H9 (cell line): ENCODE data around the gene PRDM2. TPM values are rescaled to one million over a fixed set of nuclear protein-coding genes. Genes with fewer than 3 reads are reported as not detected.

Experiments used
- DNase-seq: peaks from one replicate; pipeline ENCODE4 v3.0.0-alpha.2; 2017
- H2AFZ ChIP-seq: one replicate; pipeline ENCODE4 v1.6.1; 2013; ENCODE audit warnings: mild to moderate bottlenecking, low read length, control low read depth, moderate library complexity
- H2AK5ac ChIP-seq: 2 replicates; pipeline ENCODE4 v1.6.1; 2013; ENCODE audit warnings: low read length, control low read depth, mixed read lengths; ENCODE audit not compliant: insufficient read length
- H2BK120ac ChIP-seq: one replicate; pipeline ENCODE4 v1.6.1; 2013; ENCODE audit warnings: low read depth, mild to moderate bottlenecking, low read length, control low read depth, inconsistent platforms; ENCODE audit not compliant: poor library complexity, severe bottlenecking
- H2BK12ac ChIP-seq: 2 replicates; pipeline ENCODE4 v1.6.1; 2013; ENCODE audit warnings: low read length, control low read depth, mixed read lengths, low read depth; ENCODE audit not compliant: insufficient read length
- H2BK15ac ChIP-seq: 2 replicates; pipeline ENCODE4 v1.6.1; 2013; ENCODE audit warnings: low read depth, low read length, control low read depth
- H2BK20ac ChIP-seq: one replicate; pipeline ENCODE4 v1.6.1; 2013; ENCODE audit warnings: low read depth, mild to moderate bottlenecking, low read length, control low read depth, inconsistent platforms; ENCODE audit not compliant: poor library complexity, severe bottlenecking
- H2BK5ac ChIP-seq: 2 replicates; pipeline ENCODE4 v1.6.1; 2013; ENCODE audit warnings: low read length, control low read depth, mixed read lengths; ENCODE audit not compliant: insufficient read length
- H3K14ac ChIP-seq: 2 replicates; pipeline ENCODE4 v1.6.1; 2013; ENCODE audit warnings: low read length, control low read depth; ENCODE audit not compliant: insufficient read depth
- H3K18ac ChIP-seq: 2 replicates; pipeline ENCODE4 v1.6.1; 2013; ENCODE audit warnings: low read depth, mild to moderate bottlenecking, mixed read lengths, low read length, control low read depth; ENCODE audit not compliant: insufficient read length
- H3K23ac ChIP-seq: 2 replicates; pipeline ENCODE4 v1.6.1; 2013; ENCODE audit warnings: low read length, control low read depth, mixed read lengths, low read depth; ENCODE audit not compliant: insufficient read length
- H3K23me2 ChIP-seq: 2 replicates; pipeline ENCODE4 v1.6.1; 2013; ENCODE audit warnings: low read depth, mild to moderate bottlenecking, mixed read lengths, low read length, control low read depth; ENCODE audit not compliant: insufficient read length, poor library complexity, severe bottlenecking
- H3K27ac ChIP-seq: 2 replicates; pipeline ENCODE4 v1.5.1; 2013; ENCODE audit warnings: low read length, control low read depth, mixed read lengths, low read depth; ENCODE audit not compliant: insufficient read length
- H3K27me3 ChIP-seq: 2 replicates; pipeline ENCODE4 v1.6.1; 2013; ENCODE audit warnings: low read length, control low read depth, inconsistent platforms; ENCODE audit not compliant: insufficient read depth
- H3K4ac ChIP-seq: 2 replicates; pipeline ENCODE4 v1.6.1; 2013; ENCODE audit warnings: low read depth, mild to moderate bottlenecking, control low read depth, inconsistent platforms, low read length, moderate library complexity
- H3K4me1 ChIP-seq: 2 replicates; pipeline ENCODE4 v1.6.1; 2013; ENCODE audit warnings: low read length, control low read depth, inconsistent platforms; ENCODE audit not compliant: insufficient read depth
- H3K4me2 ChIP-seq: 2 replicates; pipeline ENCODE4 v1.6.1; 2013; ENCODE audit warnings: low read length, control low read depth, mixed read lengths; ENCODE audit not compliant: insufficient read length, insufficient read depth
- H3K56ac ChIP-seq: 2 replicates; pipeline ENCODE4 v1.6.1; 2013; ENCODE audit warnings: low read depth, mild to moderate bottlenecking, mixed read lengths, low read length, control low read depth; ENCODE audit not compliant: insufficient read length
- H3K79me1 ChIP-seq: 2 replicates; pipeline ENCODE4 v1.6.1; 2013; ENCODE audit warnings: low read depth, mild to moderate bottlenecking, moderate library complexity, low read length, control low read depth, inconsistent platforms; ENCODE audit not compliant: insufficient read depth, poor library complexity, severe bottlenecking
- H3K79me2 ChIP-seq: 2 replicates; pipeline ENCODE4 v1.6.1; 2013; ENCODE audit warnings: low read length, control low read depth, inconsistent platforms; ENCODE audit not compliant: insufficient read depth
- H3K9ac ChIP-seq: 2 replicates; pipeline ENCODE4 v1.6.1; 2013; ENCODE audit warnings: low read length, control low read depth, mixed read lengths; ENCODE audit not compliant: insufficient read length; ENCODE audit errors: extremely low read depth
- H3K9me3 ChIP-seq: one replicate; pipeline ENCODE4 v1.6.1; 2013; ENCODE audit warnings: low read depth, low read length, inconsistent platforms; ENCODE audit not compliant: control insufficient read depth
- H3T11ph ChIP-seq: one replicate; pipeline ENCODE4 v1.6.1; 2013; ENCODE audit warnings: mild to moderate bottlenecking, low read length, control low read depth, inconsistent platforms
- H4K20me1 ChIP-seq: one replicate; pipeline ENCODE4 v1.6.1; 2013; ENCODE audit not compliant: control insufficient read depth, insufficient read length, insufficient read depth
- H4K5ac ChIP-seq: 2 replicates; pipeline ENCODE4 v1.6.1; 2013; ENCODE audit warnings: low read depth, mild to moderate bottlenecking, mixed read lengths, low read length, control low read depth; ENCODE audit not compliant: insufficient read length
- H4K8ac ChIP-seq: replicated peaks from 2 replicates; pipeline ENCODE4 v1.6.1; 2013; ENCODE audit warnings: low read length, control low read depth, mixed read lengths, low read depth; ENCODE audit not compliant: insufficient read length
- H4K91ac ChIP-seq: 2 replicates; pipeline ENCODE4 v1.6.1; 2013; ENCODE audit warnings: low read depth, mild to moderate bottlenecking, moderate library complexity, mixed read lengths, low read length, control low read depth; ENCODE audit not compliant: insufficient read length
- H3K27ac Mint-ChIP-seq, 3 experiments: 2 replicates in 2 of 3; 3 replicates in 1 of 3; pipeline ENCODE4 v1.8.0; 2020 to 2021; ENCODE audit warnings: mixed read lengths in 3 of 3, mild to moderate bottlenecking in 1 of 3, moderate library complexity in 1 of 3
- H3K27me3 Mint-ChIP-seq: 2 replicates; pipeline ENCODE4 v1.8.0; 2021; ENCODE audit warnings: low read depth, mild to moderate bottlenecking, moderate library complexity, mixed read lengths
- H3K36me3 Mint-ChIP-seq, 3 experiments: 2 replicates in 2 of 3; 3 replicates in 1 of 3; pipeline ENCODE4 v1.8.0; 2020 to 2021; ENCODE audit warnings: low read depth in 3 of 3, mixed read lengths in 3 of 3; ENCODE audit not compliant: insufficient read depth in 1 of 3
- H3K4me1 Mint-ChIP-seq, 2 experiments: 2 replicates each; pipeline ENCODE4 v1.8.0; 2020; ENCODE audit warnings: mixed read lengths in 2 of 2
- H3K4me3 Mint-ChIP-seq, 2 experiments: 2 replicates in 1 of 2; 3 replicates in 1 of 2; pipeline ENCODE4 v1.8.0; 2020 to 2021; ENCODE audit warnings: mild to moderate bottlenecking in 2 of 2, mixed read lengths in 2 of 2, moderate library complexity in 1 of 2
- H3K9me3 Mint-ChIP-seq, 2 experiments: 2 replicates in 1 of 2; 3 replicates in 1 of 2; pipeline ENCODE4 v1.8.0; 2020; ENCODE audit warnings: mild to moderate bottlenecking in 2 of 2, mixed read lengths in 2 of 2, moderate library complexity in 1 of 2
- WGBS: extraction: QIAGEN DNeasy Blood & Tissue Kit; methylation state at CpG from one replicate; pipeline ENCODE4 v1.1.7; 2013; ENCODE audit warnings: missing lambda C conversion rate, low lambda C conversion rate, mixed read lengths; ENCODE audit not compliant: insufficient read length; ENCODE audit errors: extremely low coverage; 5-methylcytosine and 5-hydroxymethylcytosine counted together
- total RNA-seq: library from RNA; stranded (reverse); gene quantifications from 2 replicates; pipeline ENCODE4 v1.2.1, GENCODE V29; 2021
- TF ChIP-seq, protein P1 (sequence below): fragments of 200-600 bp; sonication (generic); conservative IDR thresholded peaks from 3 replicates; pipeline ENCODE4 v1.8.0; 2021; ENCODE audit warnings: antibody characterized with exemption, mild to moderate bottlenecking

Gene PRDM2
- total RNA-seq, 1 experiment from 2014 or later: 24.5 TPM

DNA sequence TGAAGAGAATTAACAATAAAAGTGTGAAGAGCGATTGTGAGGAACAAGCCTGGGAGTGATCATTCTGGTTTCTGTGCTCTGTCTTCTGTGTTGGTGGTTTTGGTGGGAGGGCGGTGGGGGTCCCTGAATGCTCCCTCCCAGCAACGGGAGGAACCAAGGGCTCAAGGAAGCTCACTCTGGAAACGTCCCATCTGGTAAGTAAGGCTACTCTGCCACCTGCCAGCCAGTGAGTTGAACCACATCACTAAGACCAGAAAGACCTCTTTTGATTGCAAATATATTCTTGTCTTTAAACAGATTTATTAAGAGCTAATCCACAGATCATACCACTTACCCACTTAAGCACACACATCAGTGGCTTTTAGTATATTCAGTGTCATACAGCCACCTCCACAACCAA, 125.0 kb downstream of the PRDM2 start:
- Mint-ChIP-seq H3K4me1 (peaks cover 7 to 9% of the 10 kb centered on the region in 2 experiments), H3K9me3 (no peaks in the 10 kb centered on the region), H3K27me3 (peaks cover 25% of the 10 kb centered on the region), H3K27ac (no peak overlapping the region), H3K36me3 (peaks cover 0 to 2% (median 0%) of the 10 kb centered on the region in 3 experiments; a peak in 1 of 7 replicates), H3K4me3 (no peak overlapping the region)
- no peak overlapping the region for H3K27ac ChIP-seq
- H2BK12ac ChIP-seq: no peak overlapping the region
- H2BK5ac ChIP-seq: no peak overlapping the region
- no peak overlapping the region for H4K8ac ChIP-seq
- no peak overlapping the region for H4K5ac ChIP-seq
- H3K56ac ChIP-seq: no peak overlapping the region
- no peak overlapping the region for H3K9ac ChIP-seq
- no peaks in the 10 kb centered on the region for H3K23me2 ChIP-seq
- H3K9me3 ChIP-seq: no peaks in the 10 kb centered on the region
- H3K4me2 ChIP-seq: no peak overlapping the region
- no peak overlapping the region for H3K23ac ChIP-seq
- no peak overlapping the region for H3K18ac ChIP-seq
- DNase-seq: peak; percentile 12
- H3K4me1 ChIP-seq: no peaks in the 10 kb centered on the region
- no peaks in the 10 kb centered on the region for H4K20me1 ChIP-seq
- H4K91ac ChIP-seq: no peak overlapping the region
- peaks cover 3% of the 10 kb centered on the region; the same call in 1 of the 2 replicates for H3K27me3 ChIP-seq
- H3K79me2 ChIP-seq: no peaks in the 10 kb centered on the region
- H2AFZ ChIP-seq: no peak overlapping the region
- H2BK15ac ChIP-seq: no peak overlapping the region
- no peak overlapping the region for H3K4ac ChIP-seq
- no peaks in the 10 kb centered on the region for H3K79me1 ChIP-seq
- no peak overlapping the region for H2BK20ac ChIP-seq
- no peak overlapping the region for H2AK5ac ChIP-seq
- no peak overlapping the region for H3T11ph ChIP-seq
- no peak overlapping the region for H2BK120ac ChIP-seq
- H3K14ac ChIP-seq: no peak overlapping the region
- no CpG with 5 or more reads among the region's 4 CpGs for WGBS
- TF ChIP-seq, protein P1, sequence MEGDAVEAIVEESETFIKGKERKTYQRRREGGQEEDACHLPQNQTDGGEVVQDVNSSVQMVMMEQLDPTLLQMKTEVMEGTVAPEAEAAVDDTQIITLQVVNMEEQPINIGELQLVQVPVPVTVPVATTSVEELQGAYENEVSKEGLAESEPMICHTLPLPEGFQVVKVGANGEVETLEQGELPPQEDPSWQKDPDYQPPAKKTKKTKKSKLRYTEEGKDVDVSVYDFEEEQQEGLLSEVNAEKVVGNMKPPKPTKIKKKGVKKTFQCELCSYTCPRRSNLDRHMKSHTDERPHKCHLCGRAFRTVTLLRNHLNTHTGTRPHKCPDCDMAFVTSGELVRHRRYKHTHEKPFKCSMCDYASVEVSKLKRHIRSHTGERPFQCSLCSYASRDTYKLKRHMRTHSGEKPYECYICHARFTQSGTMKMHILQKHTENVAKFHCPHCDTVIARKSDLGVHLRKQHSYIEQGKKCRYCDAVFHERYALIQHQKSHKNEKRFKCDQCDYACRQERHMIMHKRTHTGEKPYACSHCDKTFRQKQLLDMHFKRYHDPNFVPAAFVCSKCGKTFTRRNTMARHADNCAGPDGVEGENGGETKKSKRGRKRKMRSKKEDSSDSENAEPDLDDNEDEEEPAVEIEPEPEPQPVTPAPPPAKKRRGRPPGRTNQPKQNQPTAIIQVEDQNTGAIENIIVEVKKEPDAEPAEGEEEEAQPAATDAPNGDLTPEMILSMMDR: no peak
